Gastrocnemius medialis (tissue), 4 donors: ENCODE results near the gene FAM193B. TPM values are rescaled to one million over a fixed set of nuclear protein-coding genes. Genes with fewer than 3 reads are reported as not detected.

Source experiments
- ATAC-seq, 2 donors: fragments of 150-250 bp; one replicate each; pipeline ENCODE4 v1.9.1; 2016
- DNase-seq, 2 donors: peaks; one replicate each; pipeline ENCODE4 v3.0.0-alpha.2; 2019
- H3K27ac ChIP-seq, 4 donors: fragments of 200-600 bp; sonication (generic); 1 replicate in 1 of 4; 2 replicates in 3 of 4; pipeline ENCODE4 v1.5.1; 2016 to 2018; ENCODE audit warnings: mild to moderate bottlenecking in 2 of 4, moderate library complexity in 1 of 4
- H3K27me3 ChIP-seq, 3 donors: fragments of 200-600 bp; sonication (generic) in 2 of 3; 1 replicate in 1 of 3; 2 replicates in 2 of 3; pipeline versions ENCODE4 v1.5.1 to v1.6.0; 2016 to 2019; ENCODE audit warnings: mild to moderate bottlenecking in 1 of 3, moderate library complexity in 1 of 3
- H3K36me3 ChIP-seq, 2 donors: fragments of 200-600 bp; sonication (generic) in 1 of 2; one replicate each; pipeline ENCODE4 v1.5.1; 2017 to 2018
- H3K4me1 ChIP-seq, 2 donors: fragments of 200-600 bp; sonication (generic) in 1 of 2; one replicate each; pipeline ENCODE4 v1.5.1; 2016 to 2017; ENCODE audit warnings: mild to moderate bottlenecking in 2 of 2
- H3K4me3 ChIP-seq, 4 donors: fragments of 200-600 bp; sonication (generic) in 3 of 4; 1 replicate in 1 of 4; 2 replicates in 3 of 4; pipeline ENCODE4 v1.5.1; 2016 to 2019; ENCODE audit warnings: mild to moderate bottlenecking in 2 of 4
- H3K9me3 ChIP-seq, 3 donors: fragments of 200-600 bp; sonication (generic) in 2 of 3; 1 replicate in 1 of 3; 2 replicates in 2 of 3; pipeline ENCODE4 v1.5.1; 2016 to 2019
- POLR2A ChIP-seq, 2 donors: fragments of 450-650 bp; IDR thresholded peaks; one replicate each; pipeline ENCODE4 v1.6.1; 2017; ENCODE audit warnings: antibody characterized with exemption in 2 of 2, mild to moderate bottlenecking in 2 of 2, moderate library complexity in 2 of 2
- in situ Hi-C, 4 donors: fragments of 200-750 bp; cut with MboI; loops; one replicate each; pipeline versions ENCODE4 v1.15.0 to v1.8.0; 2017; ENCODE audit warnings: low sequenced_read_pairs in 4 of 4
- intact Hi-C: fragments of 100-400 bp; cut with DNase I; formaldehyde crosslinking; loops from one replicate; pipeline ENCODE4 v1.15.1; 2023; ENCODE audit warnings: low total_unique reads
- total RNA-seq, 4 donors: library from RNA; depleted of rRNA; stranded (reverse); fragments of >200 nt; gene quantifications; one replicate each; pipeline versions ENCODE4 v1.1.0 to v1.2.3, GENCODE V29; 2016
- TF ChIP-seq, protein P1 (sequence below), 5 experiments: fragments of 450-650 bp in 3 of 5; fragments of 200-600 bp in 2 of 5; sonication (generic) in 2 of 5; IDR thresholded peaks in 4 of 5; conservative IDR thresholded peaks in 1 of 5; 1 replicate in 4 of 5; 2 replicates in 1 of 5; pipeline ENCODE4 v1.5.1; 2016 to 2019; ENCODE audit warnings: antibody characterized with exemption in 5 of 5, mild to moderate bottlenecking in 3 of 5, moderate library complexity in 3 of 5

Gene FAM193B
- total RNA-seq, 4 donors from 2014 or later, result 13.2 to 21.3 (median 16.6) TPM

GRCh38 chr5:177478711-177479646, 75.4 kb downstream of the FAM193B start:
- peaks cover 26 to 50% of the 10 kb centered on the region in 2 donors for H3K4me1 ChIP-seq
- TF ChIP-seq, protein P1, sequence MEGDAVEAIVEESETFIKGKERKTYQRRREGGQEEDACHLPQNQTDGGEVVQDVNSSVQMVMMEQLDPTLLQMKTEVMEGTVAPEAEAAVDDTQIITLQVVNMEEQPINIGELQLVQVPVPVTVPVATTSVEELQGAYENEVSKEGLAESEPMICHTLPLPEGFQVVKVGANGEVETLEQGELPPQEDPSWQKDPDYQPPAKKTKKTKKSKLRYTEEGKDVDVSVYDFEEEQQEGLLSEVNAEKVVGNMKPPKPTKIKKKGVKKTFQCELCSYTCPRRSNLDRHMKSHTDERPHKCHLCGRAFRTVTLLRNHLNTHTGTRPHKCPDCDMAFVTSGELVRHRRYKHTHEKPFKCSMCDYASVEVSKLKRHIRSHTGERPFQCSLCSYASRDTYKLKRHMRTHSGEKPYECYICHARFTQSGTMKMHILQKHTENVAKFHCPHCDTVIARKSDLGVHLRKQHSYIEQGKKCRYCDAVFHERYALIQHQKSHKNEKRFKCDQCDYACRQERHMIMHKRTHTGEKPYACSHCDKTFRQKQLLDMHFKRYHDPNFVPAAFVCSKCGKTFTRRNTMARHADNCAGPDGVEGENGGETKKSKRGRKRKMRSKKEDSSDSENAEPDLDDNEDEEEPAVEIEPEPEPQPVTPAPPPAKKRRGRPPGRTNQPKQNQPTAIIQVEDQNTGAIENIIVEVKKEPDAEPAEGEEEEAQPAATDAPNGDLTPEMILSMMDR (IDR thresholded peaks at IDR 0.05 in 4 of 5, conservative IDR thresholded peaks at IDR 0.05 in 1 of 5), result no peak

GRCh38 chr5:177477701-177478477, 76.5 kb downstream of the FAM193B start:
- in situ Hi-C loops, result no loop called here
- Histone ChIP-seq H3K27ac (peak overlapping the region; percentile 81 to 96 (median 87)), H3K27me3 (no peaks in the 10 kb centered on the region), H3K4me3 (no peak overlapping the region), H3K9me3 (no peaks in the 10 kb centered on the region), H3K4me1 (peaks cover 26 to 47% of the 10 kb centered on the region in 2 donors), H3K36me3 (no peaks in the 10 kb centered on the region)
- TF ChIP-seq, protein P1 (IDR thresholded peaks at IDR 0.05 in 4 of 5, conservative IDR thresholded peaks at IDR 0.05 in 1 of 5), result no peak
- no peak for TF ChIP-seq POLR2A (IDR thresholded peaks at IDR 0.05)
- no peak for ATAC-seq
- intact Hi-C loops, result loop anchor here (2.0 kb wide), 1 partner anchor 21 kb away; no protein-coding TSS in a partner anchor
- DNase-seq, result no peak

More at GRCh38 chr5:177478711-177479646, 75.4 kb downstream of the FAM193B start:
- ATAC-seq, result peak; percentile 82 to 88
- intact Hi-C loops (loop anchor here (1.0 to 2.0 kb wide), 2 partner anchors 18 to 22 kb away; partner anchors contain the start of gene PDLIM7), in situ Hi-C loops (no loop called here)
- Histone ChIP-seq H3K9me3 (no peaks in the 10 kb centered on the region), H3K4me3 (no peak overlapping the region), H3K27me3 (no peaks in the 10 kb centered on the region), H3K27ac (peak overlapping the region; percentile 81 to 96 (median 87)), H3K36me3 (peaks cover 0 to 7% of the 10 kb centered on the region in 2 donors)
- DNase-seq, result peak; percentile 83 to 92

DNA sequence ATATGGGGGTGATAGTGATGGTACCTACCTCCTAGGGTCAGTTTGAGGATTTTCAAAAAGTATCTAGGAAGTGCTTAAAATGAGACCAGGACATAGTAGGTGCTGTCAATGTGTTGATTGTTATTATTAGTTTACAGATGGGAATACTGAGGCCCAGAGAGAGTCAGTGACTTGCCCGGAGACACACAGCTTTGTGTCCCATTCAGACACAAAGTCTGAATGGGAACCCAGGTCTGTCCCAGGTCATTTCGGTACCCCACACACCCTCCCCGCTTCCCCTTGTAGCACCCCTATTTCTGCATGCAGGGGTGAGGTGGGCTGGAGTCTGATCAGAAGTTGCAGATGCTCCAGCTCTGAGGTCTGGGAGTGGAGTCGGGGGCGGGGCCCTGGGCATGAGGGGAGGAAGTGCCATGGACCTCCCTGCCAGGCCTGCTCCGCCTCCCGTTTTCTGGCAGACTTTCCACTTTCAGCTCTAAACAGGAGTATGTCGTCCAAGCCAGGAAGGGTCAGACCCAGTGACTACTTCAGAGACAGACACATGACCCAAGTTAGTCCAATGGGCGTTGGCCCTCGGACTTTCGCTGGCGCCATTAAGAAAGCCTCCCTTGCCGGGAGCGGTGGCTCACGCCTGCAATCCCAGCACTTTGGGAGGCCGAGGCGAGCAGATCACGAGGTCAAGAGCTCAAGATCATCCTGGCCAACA, 77.7 kb downstream of the FAM193B start:
- in situ Hi-C loops (no loop called here), intact Hi-C loops (no loop called here)
- Histone ChIP-seq H3K9me3 (no peaks in the 10 kb centered on the region), H3K27ac (peak overlapping the region in 2 of 4 donors; percentile 81 to 96), H3K27me3 (peaks cover 0 to 4% (median 0%) of the 10 kb centered on the region in 3 donors), H3K36me3 (no peaks in the 10 kb centered on the region), H3K4me1 (peaks cover 36 to 51% of the 10 kb centered on the region in 2 donors), H3K4me3 (no peak overlapping the region)
- TF ChIP-seq, protein P1 (IDR thresholded peaks at IDR 0.05 in 4 of 5, conservative IDR thresholded peaks at IDR 0.05 in 1 of 5), result no peak
- TF ChIP-seq POLR2A (IDR thresholded peaks at IDR 0.05), result no peak
- DNase-seq, result peak in 1 of 2 donors; percentile 71
- peak in 1 of 2 donors; percentile 3 for ATAC-seq
